ENCODE data around the gene MARCHF2.

- TF ChIP-seq CTCF (IDR thresholded peaks at IDR 0.05) (no peak), POLR2A (IDR thresholded peaks at IDR 0.05) (no peak)
These were observed 75.3 kb downstream of the MARCHF2 start for GRCh38 chr19:8488365-8488764.

All from lower leg skin (tissue), 3 donors.